Endothelial cell of umbilical vein (primary cell): ENCODE results near the gene CERK. TPM values are rescaled to one million over a fixed set of nuclear protein-coding genes. Genes with fewer than 3 reads are reported as not detected.
"Not testable (repeated sequence)": the region's sequence is repeated elsewhere in the genome, so short reads cannot be mapped to it uniquely, and the experiment has no call there.

Source experiments
- BruUV-seq: library from RNA; stranded (reverse); fragments of 400-500 nt; replicated peaks from 2 replicates; lab custom pipeline; 2021; lab: Mats Ljungman, UMichigan
- CTCF ChIA-PET: fragments of 300-600, 350-600 bp; sonication (Branson Sonifier 250); formaldehyde crosslinking; loops from one replicate; lab custom pipeline; 2021; ENCODE audit warnings: antibody characterized with exemption, inconsistent platforms; lab: Charles Lee
- POLR2A ChIA-PET: fragments of 300-600, 350-600 bp; sonication (Branson Sonifier 250); formaldehyde crosslinking; loops from one replicate; lab custom pipeline; 2021; ENCODE audit warnings: antibody characterized with exemption, inconsistent platforms; lab: Charles Lee
- DNase-seq: peaks from one replicate; pipeline ENCODE4 v3.0.0-alpha.2; 2011; ENCODE audit warnings: low read depth, low spot score
- FAIRE-seq: peaks from 2 replicates; lab custom pipeline; 2011; peaks lifted over from hg19 to GRCh38; lab: Jason Lieb, UNC
- H2AFZ ChIP-seq: 2 replicates; pipeline ENCODE4 v1.6.0; 2012; ENCODE audit warnings: low read depth, low read length, control low read depth, inconsistent platforms
- H3K27ac ChIP-seq: 2 replicates; pipeline ENCODE4 v1.5.1; 2011; ENCODE audit warnings: low read depth, mild to moderate bottlenecking, control low read depth, low read length, moderate library complexity; ENCODE audit not compliant: insufficient read depth
- H3K27me3 ChIP-seq, 2 experiments: 2 replicates each; pipeline versions ENCODE4 v1.6.0 to v1.6.1; 2011; ENCODE audit warnings: low read length in 2 of 2, mixed read lengths in 1 of 2; ENCODE audit not compliant: control insufficient read depth in 2 of 2, insufficient read depth in 2 of 2
- H3K36me3 ChIP-seq, 2 experiments: 2 replicates in 1 of 2; 3 replicates in 1 of 2; pipeline ENCODE4 v1.5.1; 2011; ENCODE audit warnings: low read length in 2 of 2, mild to moderate bottlenecking in 1 of 2, moderate library complexity in 1 of 2; ENCODE audit not compliant: control insufficient read depth in 2 of 2, insufficient read depth in 2 of 2; ENCODE audit errors: extremely low read depth in 1 of 2
- H3K4me1 ChIP-seq: 3 replicates; pipeline ENCODE4 v1.5.1; 2011; ENCODE audit warnings: mild to moderate bottlenecking, low read length; ENCODE audit not compliant: control insufficient read depth, insufficient read depth; ENCODE audit errors: extremely low read depth
- H3K4me2 ChIP-seq: 2 replicates; pipeline ENCODE4 v1.6.1; 2011; ENCODE audit warnings: low read length, control low read depth, mixed read lengths; ENCODE audit not compliant: insufficient read depth
- H3K4me3 ChIP-seq, 3 experiments: fragments of 200-600 bp in 1 of 3; sonication (generic), shearing (Covaris generic) in 1 of 3; replicated peaks in 1 of 3; 2 replicates each; pipeline ENCODE4 v1.5.1; 2011 to 2016; ENCODE audit warnings: control low read depth in 3 of 3, low read length in 3 of 3, mild to moderate bottlenecking in 2 of 3, inconsistent platforms in 1 of 3, low read depth in 1 of 3, moderate library complexity in 1 of 3; ENCODE audit not compliant: insufficient read depth in 1 of 3
- H3K79me2 ChIP-seq: 2 replicates; pipeline ENCODE4 v1.6.0; 2012; ENCODE audit warnings: low read length, inconsistent platforms; ENCODE audit not compliant: control insufficient read depth, insufficient read depth
- H3K9ac ChIP-seq: replicated peaks from 2 replicates; pipeline ENCODE3; 2011; ENCODE audit warnings: low read length, control low read depth; ENCODE audit not compliant: insufficient read depth; ENCODE audit errors: extremely low read depth
- H3K9me1 ChIP-seq: replicated peaks from 3 replicates; pipeline ENCODE4 v1.6.0; 2011; ENCODE audit warnings: mild to moderate bottlenecking, low read length; ENCODE audit not compliant: control insufficient read depth, insufficient read depth; ENCODE audit errors: extremely low read depth
- H3K9me3 ChIP-seq: replicated peaks from 2 replicates; pipeline ENCODE4 v1.5.1; 2012; ENCODE audit warnings: low read length, inconsistent platforms; ENCODE audit not compliant: control insufficient read depth, insufficient read depth
- H4K20me1 ChIP-seq: replicated peaks from 2 replicates; pipeline ENCODE3; 2011; ENCODE audit warnings: mild to moderate bottlenecking, low read length; ENCODE audit not compliant: control insufficient read depth, insufficient read depth; ENCODE audit errors: extremely low read depth
- CTCF ChIP-seq, 2 donors: IDR thresholded peaks; 1 replicate in 1 of 2; 2 replicates in 1 of 2; pipeline ENCODE4 v1.5.1; 2011; ENCODE audit warnings: low read length in 2 of 2, mild to moderate bottlenecking in 2 of 2, moderate library complexity in 2 of 2, control low read depth in 1 of 2, inconsistent platforms in 1 of 2, low read depth in 1 of 2; ENCODE audit not compliant: insufficient read depth in 1 of 2; ENCODE audit errors: extremely low read depth in 1 of 2
- JUN ChIP-seq: IDR thresholded peaks from 2 replicates; pipeline ENCODE4 v1.6.1; 2011; ENCODE audit warnings: borderline replicate concordance, low read depth; ENCODE audit not compliant: insufficient read length, insufficient read depth
- dilution Hi-C: fragments of 300-500 bp; cut with MboI; formaldehyde crosslinking; loops from one replicate; pipeline ENCODE4 v1.15.0; 2019; ENCODE audit warnings: low sequenced_read_pairs; ENCODE audit not compliant: extremely low pct_ligation_motif_present
- intact Hi-C: fragments of 100-400 bp; cut with micrococcal nuclease; formaldehyde crosslinking; loops from one replicate; pipeline ENCODE4 v1.10.0; 2022
- polyA plus RNA-seq, 4 experiments: library from polyadenylated mRNA; depleted of rRNA in 3 of 4; stranded (reverse) in 3 of 4; unstranded in 1 of 4; fragments of >200 nt; gene quantifications; 2 replicates each; pipeline versions ENCODE4 v1.2.1 to v1.2.3, GENCODE V29; 2011 to 2012; ENCODE audit warnings: missing spikeins in 1 of 4
- total RNA-seq: library from RNA; stranded (reverse); gene quantifications from 2 replicates; pipeline ENCODE4 v1.2.3, GENCODE V29; 2021

The CERK gene
- total and polyA plus RNA-seq, 2 donors (not counting 3 experiments of a cell fraction or from before 2014, with no cell fraction given): 61.1 to 88.0 TPM

GRCh38 chr22:46646531-46647215 is 91.4 kb downstream of the CERK start:
- POLR2A ChIA-PET: no interaction called here
- no peak overlapping the region for H3K4me2 ChIP-seq
- H3K79me2 ChIP-seq: no peaks in the 10 kb centered on the region
- no peak overlapping the region for H3K4me3 ChIP-seq
- no peak overlapping the region for H3K27ac ChIP-seq
- no TSS peak for BruUV-seq
- H3K9me3 ChIP-seq: no peaks in the 10 kb centered on the region
- H3K36me3 ChIP-seq: no peaks in the 10 kb centered on the region
- intact Hi-C loops (no loop called here), dilution Hi-C loops (no loop called here)
- no peak for FAIRE-seq
- H2AFZ ChIP-seq: no peak overlapping the region
- H4K20me1 ChIP-seq: no peaks in the 10 kb centered on the region
- no peak for DNase-seq
- CTCF ChIA-PET: no interaction called here
- no peaks in the 10 kb centered on the region for H3K9me1 ChIP-seq
- TF ChIP-seq CTCF (IDR thresholded peaks at IDR 0.05; ENCODE audit: extremely low read depth in 1 of 2, insufficient read depth in 1 of 2, low read depth in 1 of 2, low read length in 2 of 2) (no peak), JUN (no peak)
- H3K27me3 ChIP-seq: no peaks in the 10 kb centered on the region
- H3K4me1 ChIP-seq: no peaks in the 10 kb centered on the region
- H3K9ac ChIP-seq: no peak overlapping the region

- H3K27ac ChIP-seq, H3K4me1 ChIP-seq, H3K79me2 ChIP-seq, H3K9me3 ChIP-seq, H3K27me3 ChIP-seq, FAIRE-seq, H3K36me3 ChIP-seq, intact Hi-C loops, H2AFZ ChIP-seq, H3K4me2 ChIP-seq, BruUV-seq, H3K9me1 ChIP-seq, CTCF ChIA-PET, H3K9ac ChIP-seq, DNase-seq, H3K4me3 ChIP-seq, POLR2A ChIA-PET, H4K20me1 ChIP-seq, dilution Hi-C loops: not testable (repeated sequence)
Measured at GRCh38 chr22:46642840-46643480, 95.1 kb downstream of the CERK start.
